ENCODE data around the gene ECM1. TPM values are rescaled to one million over a fixed set of nuclear protein-coding genes. Genes with fewer than 3 reads are reported as not detected.

Gene ECM1
- total RNA-seq, 1 donor from 2014 or later: 0.41 TPM

- no peak for DNase-seq (ENCODE audit: low spot score in 2 of 2)
- FAIRE-seq: no peak
Observed at GRCh38 chr1:150537732-150538684, 30.1 kb downstream of the ECM1 start.

GRCh38 chr1:150543500-150544143 is 35.7 kb downstream of the ECM1 start:
- DNase-seq (ENCODE audit: low spot score in 2 of 2): no peak
- no peak for FAIRE-seq

- FAIRE-seq (no peak), DNase-seq (ENCODE audit: low spot score in 2 of 2) (no peak)
Observed at GRCh38 chr1:150544204-150544603, 36.3 kb downstream of the ECM1 start.

GRCh38 chr1:150545486-150546032 is 37.6 kb downstream of the ECM1 start:
- FAIRE-seq: no peak

GRCh38 chr1:150546294-150546937 is 38.5 kb downstream of the ECM1 start:
- no peak for DNase-seq (ENCODE audit: low spot score in 2 of 2)
- FAIRE-seq: no peak

More at GRCh38 chr1:150545486-150546032, 37.6 kb downstream of the ECM1 start:
- DNase-seq (ENCODE audit: low spot score in 2 of 2): no peak

GRCh38 chr1:150548324-150548631 is 40.4 kb downstream of the ECM1 start:
- DNase-seq (ENCODE audit: low spot score in 2 of 2) (no peak), FAIRE-seq (no peak)

- peak; percentile 71 to 76 for DNase-seq (ENCODE audit: low spot score in 2 of 2)
- no peak for FAIRE-seq
Observed at GRCh38 chr1:150548632-150549495, 41.0 kb downstream of the ECM1 start, which contains the start of gene ADAMTSL4. Gene ADAMTSL4 (plus strand): TSS chr1:150549408. CDS start chr1:150552289, 2,881 bp downstream.

- FAIRE-seq: no peak
- DNase-seq (ENCODE audit: low spot score in 2 of 2): no peak
Observed at GRCh38 chr1:150549496-150550221, 41.8 kb downstream of the ECM1 start.

GRCh38 chr1:150550222-150551050 is 42.5 kb downstream of the ECM1 start:
- no peak for DNase-seq (ENCODE audit: low spot score in 2 of 2)
- FAIRE-seq: no peak

- DNase-seq (ENCODE audit: low spot score in 2 of 2) (no peak), FAIRE-seq (no peak)
Observed at GRCh38 chr1:150551051-150551783, 43.3 kb downstream of the ECM1 start.

- DNase-seq (ENCODE audit: low spot score in 2 of 2): no peak
- FAIRE-seq: no peak
Observed at GRCh38 chr1:150551784-150552127, 43.8 kb downstream of the ECM1 start.

GRCh38 chr1:150552128-150552910 is 44.4 kb downstream of the ECM1 start:
- FAIRE-seq: no peak
- peak; percentile 58 to 66 for DNase-seq (ENCODE audit: low spot score in 2 of 2)

GRCh38 chr1:150552911-150553289 is 45.0 kb downstream of the ECM1 start:
- no peak for FAIRE-seq

GRCh38 chr1:150553392-150554085 is 45.6 kb downstream of the ECM1 start:
- DNase-seq (ENCODE audit: low spot score in 2 of 2) (no peak), FAIRE-seq (no peak)

More at GRCh38 chr1:150552911-150553289, 45.0 kb downstream of the ECM1 start:
- no peak for DNase-seq (ENCODE audit: low spot score in 2 of 2)

- DNase-seq (ENCODE audit: low spot score in 2 of 2) (no peak), FAIRE-seq (no peak)
Observed at GRCh38 chr1:150554086-150554452, 46.2 kb downstream of the ECM1 start.

GRCh38 chr1:150555198-150555970 is 47.5 kb downstream of the ECM1 start:
- FAIRE-seq (no peak), DNase-seq (ENCODE audit: low spot score in 2 of 2) (no peak)
